Liver (tissue), 3 donors: Measurements from ENCODE around the gene CD300LB.

ENCODE experiments used
- ATF3 ChIP-seq: IDR thresholded peaks from 2 replicates; pipeline ENCODE4 v1.6.1; 2016; ENCODE audit warnings: antibody characterized with exemption
- CTCF ChIP-seq: fragments of 150-350 bp; IDR thresholded peaks from 2 replicates; pipeline ENCODE4 v1.5.1; 2017; ENCODE audit warnings: improper control_type of control experiment, low read depth, low read length; ENCODE audit not compliant: missing input control
- EGR1 ChIP-seq, 2 donors: IDR thresholded peaks; 2 replicates each; pipeline ENCODE4 v1.6.1; 2016 to 2018; ENCODE audit warnings: antibody characterized with exemption in 2 of 2, low read depth in 2 of 2
- FOXA1 ChIP-seq: IDR thresholded peaks from 2 replicates; pipeline ENCODE4 v1.6.1; 2016; ENCODE audit warnings: antibody characterized with exemption
- HNF4A ChIP-seq, 2 donors: conservative IDR thresholded peaks; 2 replicates each; pipeline ENCODE4 v1.6.1; 2016; ENCODE audit warnings: antibody characterized with exemption in 2 of 2, mild to moderate bottlenecking in 2 of 2
- JUND ChIP-seq, 2 donors: IDR thresholded peaks; 2 replicates each; pipeline ENCODE4 v1.6.1; 2016; ENCODE audit warnings: antibody characterized with exemption in 2 of 2
- MAX ChIP-seq: IDR thresholded peaks from 2 replicates; pipeline ENCODE4 v1.6.1; 2016; ENCODE audit warnings: antibody characterized with exemption
- RAD21 ChIP-seq, 2 donors: IDR thresholded peaks; 2 replicates each; pipeline ENCODE4 v1.6.1; 2016; ENCODE audit warnings: antibody characterized with exemption in 2 of 2, mild to moderate bottlenecking in 2 of 2
- REST ChIP-seq: IDR thresholded peaks from 2 replicates; pipeline ENCODE4 v1.6.1; 2016; ENCODE audit warnings: antibody characterized with exemption, mild to moderate bottlenecking
- RXRA ChIP-seq, 2 donors: IDR thresholded peaks; 2 replicates each; pipeline ENCODE4 v1.6.1; 2017 to 2018; ENCODE audit warnings: antibody characterized with exemption in 2 of 2, mild to moderate bottlenecking in 1 of 2
- SP1 ChIP-seq: IDR thresholded peaks from 2 replicates; pipeline ENCODE4 v1.6.1; 2018; ENCODE audit warnings: antibody characterized with exemption, mild to moderate bottlenecking
- TAF1 ChIP-seq: conservative IDR thresholded peaks from 2 replicates; pipeline ENCODE4 v1.6.1; 2016; ENCODE audit warnings: antibody characterized with exemption, mild to moderate bottlenecking
- YY1 ChIP-seq: IDR thresholded peaks from 2 replicates; pipeline ENCODE4 v1.6.1; 2016; ENCODE audit warnings: antibody characterized with exemption, mild to moderate bottlenecking
- ZBTB33 ChIP-seq: IDR thresholded peaks from 2 replicates; pipeline ENCODE4 v1.6.1; 2016; ENCODE audit warnings: antibody characterized with exemption
- donor health status: healthy.
- donor health status: healthy.

- TF ChIP-seq JUND (IDR thresholded peaks at IDR 0.05), result no peak
- TF ChIP-seq CTCF, result peak; percentile 34
- TF ChIP-seq MAX, result no peak
- no peak for TF ChIP-seq TAF1
- TF ChIP-seq ZBTB33, result no peak
- TF ChIP-seq REST, result no peak
- no peak for TF ChIP-seq HNF4A (conservative IDR thresholded peaks at IDR 0.05)
- TF ChIP-seq RAD21 (IDR thresholded peaks at IDR 0.05), result peak in 1 of 2 donors; percentile 51
- no peak for TF ChIP-seq RXRA (IDR thresholded peaks at IDR 0.05)
- no peak for TF ChIP-seq SP1
- TF ChIP-seq ATF3, result no peak
- no peak for TF ChIP-seq FOXA1
- TF ChIP-seq YY1, result no peak
- TF ChIP-seq EGR1 (IDR thresholded peaks at IDR 0.05; ENCODE audit: low read depth in 2 of 2), result no peak
Observed at GRCh38 chr17:74566132-74566753, 35.0 kb upstream of the CD300LB start.
